ENCODE data around the gene CROCC. TPM values are rescaled to one million over a fixed set of nuclear protein-coding genes. Genes with fewer than 3 reads are reported as not detected.

Gene CROCC
- total and polyA plus RNA-seq, 9 of the 15 experiments (the other 6 are each of a cell fraction or from before 2014, with no cell fraction given) = 0.17 to 15.4 (median 7.6) TPM

GRCh38 chr1:16922466-16922865, 735 bp downstream of the CROCC start:
- H3K27me3 ChIP-seq (ENCODE audit: control insufficient read depth in 2 of 2, insufficient read depth in 2 of 2, low read length in 2 of 2) = peaks cover 8 to 13% of the 10 kb centered on the region in 2 experiments; a peak in 3 of 5 replicates
- intact Hi-C loops (cut with micrococcal nuclease) = no loop called here
- no peak overlapping the region for H3K4me2 ChIP-seq (ENCODE audit: insufficient read depth, low read length)
- no peaks in the 10 kb centered on the region for H3K36me3 ChIP-seq (ENCODE audit: control insufficient read depth, insufficient read depth, low read length)
- POLR2A ChIA-PET = interaction anchor here (4.2 kb wide), 1 partner anchor 17 kb away, joined by 32 read pairs; no protein-coding TSS in a partner anchor
- no peak overlapping the region for H3K9ac ChIP-seq (ENCODE audit: insufficient read depth in 1 of 2, low read depth in 2 of 2, low read length in 2 of 2)
- DNase-seq (ENCODE audit: extremely low read depth in 1 of 4, low spot score in 3 of 4) (no peak), ATAC-seq (no peak), FAIRE-seq (no peak)
- TF ChIP-seq KLF10 (CRISPR knock-in tag; IDR thresholded peaks at IDR 0.05) (no peak), NRF1 (conservative IDR thresholded peaks at IDR 0.05 in 1 of 2, IDR thresholded peaks at IDR 0.05 in 1 of 2) (no peak), DNMT1 (IDR thresholded peaks at IDR 0.05) (no peak), ZFP36 (IDR thresholded peaks at IDR 0.05; ENCODE audit: low read depth, low read length, partially characterized antibody) (no peak), NFRKB (IDR thresholded peaks at IDR 0.05; ENCODE audit: low read depth) (no peak), TARDBP (IDR thresholded peaks at IDR 0.05) (no peak), ZNF75A (CRISPR knock-in tag; IDR thresholded peaks at IDR 0.05) (no peak), FOXP1 (CRISPR knock-in tag; IDR thresholded peaks at IDR 0.05) (no peak), MAFK (IDR thresholded peaks at IDR 0.05; ENCODE audit: low read length) (no peak), ATF7 (IDR thresholded peaks at IDR 0.05) (no peak), STAT6 (CRISPR knock-in tag; IDR thresholded peaks at IDR 0.05) (no peak)
- TF ChIP-seq, protein P1, sequence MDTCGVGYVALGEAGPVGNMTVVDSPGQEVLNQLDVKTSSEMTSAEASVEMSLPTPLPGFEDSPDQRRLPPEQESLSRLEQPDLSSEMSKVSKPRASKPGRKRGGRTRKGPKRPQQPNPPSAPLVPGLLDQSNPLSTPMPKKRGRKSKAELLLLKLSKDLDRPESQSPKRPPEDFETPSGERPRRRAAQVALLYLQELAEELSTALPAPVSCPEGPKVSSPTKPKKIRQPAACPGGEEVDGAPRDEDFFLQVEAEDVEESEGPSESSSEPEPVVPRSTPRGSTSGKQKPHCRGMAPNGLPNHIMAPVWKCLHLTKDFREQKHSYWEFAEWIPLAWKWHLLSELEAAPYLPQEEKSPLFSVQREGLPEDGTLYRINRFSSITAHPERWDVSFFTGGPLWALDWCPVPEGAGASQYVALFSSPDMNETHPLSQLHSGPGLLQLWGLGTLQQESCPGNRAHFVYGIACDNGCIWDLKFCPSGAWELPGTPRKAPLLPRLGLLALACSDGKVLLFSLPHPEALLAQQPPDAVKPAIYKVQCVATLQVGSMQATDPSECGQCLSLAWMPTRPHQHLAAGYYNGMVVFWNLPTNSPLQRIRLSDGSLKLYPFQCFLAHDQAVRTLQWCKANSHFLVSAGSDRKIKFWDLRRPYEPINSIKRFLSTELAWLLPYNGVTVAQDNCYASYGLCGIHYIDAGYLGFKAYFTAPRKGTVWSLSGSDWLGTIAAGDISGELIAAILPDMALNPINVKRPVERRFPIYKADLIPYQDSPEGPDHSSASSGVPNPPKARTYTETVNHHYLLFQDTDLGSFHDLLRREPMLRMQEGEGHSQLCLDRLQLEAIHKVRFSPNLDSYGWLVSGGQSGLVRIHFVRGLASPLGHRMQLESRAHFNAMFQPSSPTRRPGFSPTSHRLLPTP (IDR thresholded peaks at IDR 0.05; ENCODE audit: borderline replicate concordance, extremely low read depth, insufficient read length) = no peak
- TF ChIP-seq, protein P2, sequence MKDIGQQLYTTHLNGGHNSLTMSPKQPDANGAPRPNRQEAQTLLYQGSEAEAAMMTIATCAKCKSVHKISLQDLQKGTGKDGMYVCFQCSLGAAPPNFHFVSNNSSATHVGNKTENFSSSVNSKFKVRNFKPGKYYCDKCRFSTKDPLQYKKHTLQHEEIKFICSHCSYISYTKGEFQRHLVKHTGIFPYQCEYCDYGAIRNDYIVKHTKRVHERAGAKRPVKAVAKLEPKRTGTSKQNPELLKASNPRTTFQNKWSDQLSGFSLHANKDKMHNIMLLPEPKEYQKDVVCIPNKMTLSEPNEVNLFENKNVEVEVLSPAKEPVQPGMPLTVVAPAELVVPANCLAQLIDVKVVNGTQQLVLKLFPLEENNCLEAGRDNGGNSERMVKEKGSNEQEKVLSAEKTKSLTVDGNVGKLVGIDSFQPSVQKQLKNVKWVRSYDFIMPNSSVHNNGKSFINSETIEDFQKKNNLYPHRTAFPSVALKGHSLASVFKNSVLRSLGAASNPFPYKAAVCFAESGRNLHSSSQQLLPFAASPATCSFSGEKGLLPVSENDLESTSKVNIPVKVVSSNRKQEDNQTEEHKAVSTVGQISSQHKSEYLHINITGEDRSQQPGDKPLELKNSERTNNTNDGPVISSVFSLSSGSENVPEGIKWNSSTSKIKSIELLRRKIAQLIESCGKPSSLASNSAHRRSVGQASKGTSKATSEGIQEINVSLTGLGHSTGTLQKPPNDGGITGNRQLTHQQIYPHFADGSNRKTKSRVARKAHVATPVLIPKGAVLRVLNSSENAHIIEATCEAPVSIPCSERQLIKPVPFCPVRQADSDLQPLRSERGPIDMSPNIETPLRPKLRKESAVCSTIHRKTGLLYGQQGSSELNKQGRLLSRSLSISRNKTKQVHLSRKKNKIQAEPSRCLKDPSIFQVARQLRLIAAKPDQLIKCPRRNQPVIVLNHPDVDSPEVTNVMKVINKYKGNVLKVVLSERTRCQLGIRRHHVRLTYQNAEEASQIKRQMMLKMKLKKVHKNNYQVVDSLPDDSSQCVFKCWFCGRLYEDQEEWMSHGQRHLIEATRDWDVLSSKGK (CRISPR knock-in tag; IDR thresholded peaks at IDR 0.05) = no peak
- no peaks in the 10 kb centered on the region; the same call in none of the 2 replicates for H4K20me1 ChIP-seq (replicated peaks; ENCODE audit: control insufficient read depth, insufficient read depth, low read length)
- peaks cover 0 to 17% of the 10 kb centered on the region in 2 experiments; a peak in 3 of 5 replicates for H3K4me1 ChIP-seq (replicated peaks in 1 of 2; ENCODE audit: control insufficient read depth in 2 of 2, insufficient read depth in 2 of 2, low read length in 2 of 2)
- no peaks in the 10 kb centered on the region for H3K79me2 ChIP-seq (ENCODE audit: control insufficient read depth, insufficient read depth, low read length)
- H3K9me1 ChIP-seq (ENCODE audit: control insufficient read depth, insufficient read depth, low read length) = no peaks in the 10 kb centered on the region
- no peak overlapping the region for H3K4me3 ChIP-seq
- H3K27ac ChIP-seq (ENCODE audit: extremely low read depth, low read depth, low read length) = no peak overlapping the region
- in situ Hi-C loops (cut with MboI) = loop anchor here (25.0 kb wide), 1 partner anchor 310 kb away; the partner anchor contains the start of gene NBPF1
- 62% methylated on average over 10 of the region's 10 CpGs for WGBS (ENCODE audit: insufficient coverage, low coverage, missing lambda C conversion rate)
- no peak overlapping the region for H2AFZ ChIP-seq (ENCODE audit: low read depth, low read length)
- H3K9me3 ChIP-seq (replicated peaks; ENCODE audit: control insufficient read depth, insufficient read depth, low read depth, low read length) = no peaks in the 10 kb centered on the region
- BruUV-seq (replicated peaks) = no TSS peak
- CTCF ChIA-PET (ENCODE audit: low intra/inter-chr PET ratio) = no interaction called here
